ENCODE results near the gene RIMOC1. TPM values are rescaled to one million over a fixed set of nuclear protein-coding genes. Genes with fewer than 3 reads are reported as not detected.

RIMOC1 gene
- total RNA-seq, 2 experiments from 2014 or later: 36.0 to 36.3 TPM

GRCh38 chr5:41883243-41883642, 20.9 kb upstream of the RIMOC1 start:
- ChIA-PET POLR2A (no interaction called here), CTCF (no interaction called here)

- CTCF ChIA-PET: no interaction called here
- POLR2A ChIA-PET: no interaction called here
Observed at GRCh38 chr5:41883936-41884335, 20.2 kb upstream of the RIMOC1 start.

- CTCF ChIA-PET: interaction anchor here (1.3 kb wide), 1 partner anchor 40 kb away, joined by 3 read pairs; the partner anchor contains the start of gene FBXO4
- POLR2A ChIA-PET: no interaction called here
Observed at GRCh38 chr5:41885286-41885685, 18.9 kb upstream of the RIMOC1 start.

GRCh38 chr5:41891066-41891707, 13.0 kb upstream of the RIMOC1 start:
- CTCF ChIA-PET: no interaction called here
- POLR2A ChIA-PET: no interaction called here

- ChIA-PET POLR2A (no interaction called here), CTCF (no interaction called here)
Observed at GRCh38 chr5:41892031-41892430, 12.1 kb upstream of the RIMOC1 start.

- ChIA-PET POLR2A (no interaction called here), CTCF (no interaction called here)
Observed at GRCh38 chr5:41893074-41893851, 10.9 kb upstream of the RIMOC1 start.

GRCh38 chr5:41896230-41896629, 7.9 kb upstream of the RIMOC1 start:
- ChIA-PET POLR2A (no interaction called here), CTCF (no interaction called here)

- CTCF ChIA-PET: interaction anchor here (1.2 to 1.6 kb wide), 3 partner anchors 22 to 51 kb away, joined by 4 to 6 read pairs (median 5); partner anchors contain the start of gene FBXO4
- POLR2A ChIA-PET: interaction anchor here (0.5 to 1.9 kb wide), 4 partner anchors 22 to 1641 kb away, joined by 3 to 10 read pairs (median 6); partner anchors contain the start of genes FBXO4 and OXCT1
Observed at GRCh38 chr5:41903382-41903891, 707 bp upstream of the RIMOC1 start.

GRCh38 chr5:41906151-41906550, 2.0 kb downstream of the RIMOC1 start:
- ChIA-PET CTCF (no interaction called here), POLR2A (no interaction called here)

- ChIA-PET CTCF (no interaction called here), POLR2A (no interaction called here)
Observed at GRCh38 chr5:41908374-41909079, 4.4 kb downstream of the RIMOC1 start.

- CTCF ChIA-PET: no interaction called here
- POLR2A ChIA-PET: no interaction called here
Observed at GRCh38 chr5:41918105-41918504, 14.0 kb downstream of the RIMOC1 start.

GRCh38 chr5:41921166-41921565, 17.0 kb downstream of the RIMOC1 start:
- ChIA-PET POLR2A (no interaction called here), CTCF (no interaction called here)

- ChIA-PET POLR2A (no interaction called here), CTCF (no interaction called here)
Observed at GRCh38 chr5:41921874-41922273, 17.7 kb downstream of the RIMOC1 start.

- POLR2A ChIA-PET: interaction anchor here (1.1 to 1.6 kb wide), 4 partner anchors 20 to 67 kb away, joined by 3 to 8 read pairs (median 6); partner anchors contain the start of genes OXCT1 and RIMOC1
- CTCF ChIA-PET: interaction anchor here (0.6 to 1.4 kb wide), 7 partner anchors 13 to 133 kb away, joined by 3 to 6 read pairs (median 3); partner anchors contain the start of gene RIMOC1
Observed at GRCh38 chr5:41924526-41924871, 20.4 kb downstream of the RIMOC1 start.

- ChIA-PET POLR2A (interaction anchor here (1.1 to 1.6 kb wide), 4 partner anchors 21 to 67 kb away, joined by 3 to 8 read pairs (median 6); partner anchors contain the start of genes OXCT1 and RIMOC1), CTCF (interaction anchor here (0.6 to 1.4 kb wide), 9 partner anchors 13 to 132 kb away, joined by 3 to 6 read pairs (median 3); partner anchors contain the start of gene RIMOC1)
Observed at GRCh38 chr5:41924872-41925554, 20.9 kb downstream of the RIMOC1 start, which contains the start of gene FBXO4. Gene FBXO4, plus strand, starts transcription at chr5:41925281. Its CDS starts 29 bp downstream, at chr5:41925310.

GRCh38 chr5:41925555-41925951, 21.4 kb downstream of the RIMOC1 start:
- ChIA-PET POLR2A (interaction anchor here (0.5 to 1.6 kb wide), 6 partner anchors 21 to 1254 kb away, joined by 3 to 8 read pairs (median 4); partner anchors contain the start of genes OXCT1 and RIMOC1), CTCF (interaction anchor here (1.0 to 1.4 kb wide), 8 partner anchors 14 to 67 kb away, joined by 3 to 6 read pairs (median 3); partner anchors contain the start of gene RIMOC1)

- POLR2A ChIA-PET: no interaction called here
- CTCF ChIA-PET: no interaction called here
Observed at GRCh38 chr5:41927604-41928003, 23.5 kb downstream of the RIMOC1 start.

GRCh38 chr5:41929035-41929434, 24.9 kb downstream of the RIMOC1 start:
- CTCF ChIA-PET: interaction anchor here (0.6 kb wide), 1 partner anchor 1125 kb away, joined by 3 read pairs; no protein-coding TSS in a partner anchor
- POLR2A ChIA-PET: no interaction called here

GRCh38 chr5:41932770-41933169, 28.6 kb downstream of the RIMOC1 start:
- CTCF ChIA-PET: no interaction called here
- POLR2A ChIA-PET: no interaction called here

All from activated CD8-positive, alpha-beta memory T cell treated with anti-CD3 and anti-CD28 coated beads for 36 hours (primary cell).